Activated CD4-positive, alpha-beta memory T cell treated with anti-CD3 and anti-CD28 coated beads, Interleukin-2, amount 10 ng/mL, durations not matched to agents 7 days and 5 days (primary cell): ENCODE measurements around the gene ZSCAN12. TPM values are rescaled to one million over a fixed set of nuclear protein-coding genes. Genes with fewer than 3 reads are reported as not detected.

ENCODE experiments used
- CTCF ChIA-PET: fragments of 350-600 bp; sonication (Branson Sonifier 250); formaldehyde crosslinking; loops from one replicate; lab custom pipeline; 2021; ENCODE audit warnings: antibody characterized with exemption, inconsistent platforms; lab: Charles Lee
- POLR2A ChIA-PET: fragments of 350-600 bp; sonication (Branson Sonifier 250); formaldehyde crosslinking; loops from one replicate; lab custom pipeline; 2021; ENCODE audit warnings: antibody characterized with exemption; lab: Charles Lee
- DNase-seq: peaks from one replicate; pipeline ENCODE4 v3.0.0-alpha.2; 2020
- H3K27ac Mint-ChIP-seq: one replicate; pipeline ENCODE4 v1.8.0; 2021; ENCODE audit warnings: mild to moderate bottlenecking, mixed read lengths
- H3K27me3 Mint-ChIP-seq: one replicate; pipeline ENCODE4 v1.8.0; 2021; ENCODE audit warnings: mixed read lengths
- H3K36me3 Mint-ChIP-seq: one replicate; pipeline ENCODE4 v1.8.0; 2021; ENCODE audit warnings: low read depth, mixed read lengths
- H3K4me1 Mint-ChIP-seq: one replicate; pipeline ENCODE4 v1.8.0; 2021; ENCODE audit warnings: mixed read lengths
- H3K4me3 Mint-ChIP-seq: one replicate; pipeline ENCODE4 v1.8.0; 2021; ENCODE audit warnings: mild to moderate bottlenecking, mixed read lengths
- H3K9me3 Mint-ChIP-seq: one replicate; pipeline ENCODE4 v1.8.0; 2021; ENCODE audit warnings: mixed read lengths
- total RNA-seq, 2 experiments: library from RNA; stranded (reverse); gene quantifications; one replicate each; pipeline ENCODE4 v1.2.3, GENCODE V29; 2021

The ZSCAN12 gene
- total RNA-seq, 2 experiments from 2014 or later, result 4.6 to 4.9 TPM

DNA sequence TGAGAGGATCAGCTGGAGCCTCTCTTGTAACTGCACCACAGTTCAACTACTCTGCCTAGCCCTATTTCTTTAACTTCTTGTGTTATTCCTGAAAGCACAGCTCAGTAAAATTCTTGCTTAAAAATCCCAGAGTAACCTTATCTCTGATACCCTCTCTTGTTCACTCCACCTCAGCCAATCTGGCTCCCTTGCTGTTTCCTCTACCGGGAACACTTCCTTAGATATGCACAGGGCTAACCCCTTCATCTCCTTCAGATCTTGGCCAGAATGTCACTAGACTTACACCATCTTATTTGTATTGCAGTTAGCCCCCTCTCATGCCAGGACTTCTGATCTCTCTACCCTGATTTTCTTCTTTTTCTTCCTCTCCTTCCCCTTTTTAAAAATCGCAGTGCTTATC is 52.4 kb downstream of the ZSCAN12 start:
- Mint-ChIP-seq H3K4me3 (no peak overlapping the region), H3K4me1 (peaks cover 24% of the 10 kb centered on the region), H3K27ac (no peak overlapping the region), H3K9me3 (no peaks in the 10 kb centered on the region), H3K36me3 (peaks cover 5% of the 10 kb centered on the region), H3K27me3 (peaks cover 31% of the 10 kb centered on the region)
- DNase-seq, result no peak
- ChIA-PET POLR2A (interaction anchor here (1.3 kb wide), 1 partner anchor 23 kb away, joined by 3 read pairs; no protein-coding TSS in a partner anchor), CTCF (interaction anchor here (1.3 to 1.9 kb wide), 2 partner anchors 8 to 242 kb away, joined by 3 to 7 read pairs; no protein-coding TSS in a partner anchor)

DNA sequence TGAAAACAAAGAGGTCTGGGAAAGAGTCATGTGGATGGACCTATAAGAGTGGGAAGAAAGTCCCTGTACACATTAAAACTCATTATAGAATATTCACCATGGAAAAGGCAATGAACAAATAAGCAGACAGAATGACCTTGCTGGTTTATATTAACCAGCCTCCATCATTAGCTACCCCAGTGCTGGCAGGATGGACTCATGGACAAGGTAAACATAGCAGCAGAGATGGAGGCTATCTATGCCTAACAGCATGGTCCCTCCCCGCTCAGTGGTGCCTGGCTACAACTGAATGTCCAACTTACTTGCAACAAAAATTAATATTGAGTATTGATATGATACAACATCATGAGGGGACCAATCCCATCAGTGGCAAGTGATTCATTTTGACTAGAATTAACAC is 54.3 kb downstream of the ZSCAN12 start:
- Mint-ChIP-seq H3K4me3 (no peak overlapping the region), H3K4me1 (peaks cover 7% of the 10 kb centered on the region), H3K27ac (no peak overlapping the region), H3K36me3 (peaks cover 4% of the 10 kb centered on the region), H3K9me3 (peaks cover 7% of the 10 kb centered on the region), H3K27me3 (peaks cover 33% of the 10 kb centered on the region)
- CTCF ChIA-PET, result interaction anchor here (0.7 kb wide), 1 partner anchor 572 kb away, joined by 3 read pairs; no protein-coding TSS in a partner anchor
- POLR2A ChIA-PET, result interaction anchor here (1.2 kb wide), 1 partner anchor 78 kb away, joined by 3 read pairs; the partner anchor contains the start of gene ZSCAN26
- DNase-seq, result no peak

GRCh38 chr6:28343898-28344677 is 55.5 kb downstream of the ZSCAN12 start:
- no peak overlapping the region for H3K4me3 Mint-ChIP-seq
- H3K36me3 Mint-ChIP-seq, result peaks cover 9% of the 10 kb centered on the region
- ChIA-PET POLR2A (no interaction called here), CTCF (no interaction called here)
- peaks cover 33% of the 10 kb centered on the region for H3K27me3 Mint-ChIP-seq
- no peak overlapping the region for H3K27ac Mint-ChIP-seq
- DNase-seq, result no peak
- H3K9me3 Mint-ChIP-seq, result peaks cover 14% of the 10 kb centered on the region
- no peaks in the 10 kb centered on the region for H3K4me1 Mint-ChIP-seq

- Mint-ChIP-seq H3K36me3 (peaks cover 9% of the 10 kb centered on the region), H3K27ac (no peak overlapping the region), H3K27me3 (peaks cover 16% of the 10 kb centered on the region), H3K4me3 (no peak overlapping the region), H3K9me3 (peaks cover 14% of the 10 kb centered on the region), H3K4me1 (no peaks in the 10 kb centered on the region)
- ChIA-PET CTCF (no interaction called here), POLR2A (interaction anchor here (1.7 kb wide), 1 partner anchor 9 kb away, joined by 4 read pairs; the partner anchor contains the start of gene ZKSCAN3)
- DNase-seq, result no peak
Measured at GRCh38 chr6:28340310-28341095, 59.0 kb downstream of the ZSCAN12 start.

DNA sequence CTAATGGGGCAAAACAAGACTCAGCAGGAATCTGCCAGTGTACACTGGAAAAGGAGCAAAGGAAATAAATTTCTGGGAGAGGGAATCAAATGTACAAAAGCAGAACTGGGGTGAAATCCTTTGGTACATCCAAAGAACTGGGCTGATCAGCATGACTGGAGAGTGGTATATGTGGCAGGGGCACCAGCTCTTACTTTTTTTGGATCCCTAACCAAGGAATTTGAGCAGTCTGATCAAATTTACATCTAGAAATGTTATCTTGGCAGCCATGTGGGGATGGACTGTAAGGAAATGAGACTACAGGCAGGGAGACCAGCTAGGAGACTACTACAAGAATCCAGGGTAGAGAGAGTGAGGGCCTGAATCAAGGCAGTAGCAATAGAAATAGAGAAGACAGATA is 62.4 kb downstream of the ZSCAN12 start:
- Mint-ChIP-seq H3K27ac (no peak overlapping the region), H3K9me3 (peaks cover 14% of the 10 kb centered on the region), H3K4me1 (no peaks in the 10 kb centered on the region), H3K36me3 (peaks cover 7% of the 10 kb centered on the region), H3K4me3 (no peak overlapping the region), H3K27me3 (peaks cover 4% of the 10 kb centered on the region)
- ChIA-PET POLR2A (interaction anchor here (1.2 to 2.5 kb wide), 5 partner anchors 13 to 232 kb away, joined by 3 to 12 read pairs (median 8); partner anchors contain the start of genes ZKSCAN3 and ZSCAN26), CTCF (interaction anchor here (4.6 kb wide), 1 partner anchor 19 kb away, joined by 20 read pairs; no protein-coding TSS in a partner anchor)
- DNase-seq, result no peak

DNA sequence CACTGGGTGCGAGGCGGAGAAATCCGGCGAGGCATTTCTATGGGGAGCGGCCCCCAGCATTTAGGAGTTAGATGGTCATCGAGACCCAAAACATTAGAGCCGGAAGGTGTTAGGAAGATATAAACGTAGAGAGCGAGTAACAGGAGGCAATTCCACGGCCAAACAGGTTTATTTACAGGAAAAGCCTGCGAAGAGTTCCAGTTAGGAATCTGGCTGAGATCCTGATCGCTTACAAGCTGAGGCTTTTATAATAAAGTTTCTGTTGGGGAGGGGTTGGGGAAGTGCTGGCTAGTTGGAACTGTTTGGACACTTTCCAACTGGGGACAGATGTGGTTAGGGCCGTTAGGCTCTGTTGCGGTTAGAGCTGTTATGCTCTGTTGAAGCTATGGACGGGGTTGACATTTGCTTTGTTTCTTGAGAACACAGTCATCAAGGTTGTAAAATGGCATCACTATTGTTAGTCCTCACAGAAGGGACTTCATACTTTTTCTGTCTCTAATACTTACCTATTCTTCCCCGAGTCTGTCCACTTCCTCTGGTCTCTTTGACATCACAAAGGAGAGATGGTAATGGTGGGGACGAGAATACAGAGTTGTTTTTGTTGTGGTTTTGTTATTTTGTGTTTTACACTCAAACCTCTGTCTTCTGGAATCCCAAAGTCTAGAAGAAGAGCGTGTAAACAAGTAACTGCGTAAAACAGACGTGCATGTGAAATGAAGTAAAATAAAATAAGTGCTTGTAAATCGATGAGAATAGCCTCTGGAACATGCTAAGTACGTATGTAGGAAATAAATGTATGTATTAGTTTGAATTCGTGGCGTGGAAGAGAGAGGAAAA is 63.0 kb downstream of the ZSCAN12 start:
- CTCF ChIA-PET, result interaction anchor here (4.6 kb wide), 1 partner anchor 19 kb away, joined by 20 read pairs; no protein-coding TSS in a partner anchor

DNA sequence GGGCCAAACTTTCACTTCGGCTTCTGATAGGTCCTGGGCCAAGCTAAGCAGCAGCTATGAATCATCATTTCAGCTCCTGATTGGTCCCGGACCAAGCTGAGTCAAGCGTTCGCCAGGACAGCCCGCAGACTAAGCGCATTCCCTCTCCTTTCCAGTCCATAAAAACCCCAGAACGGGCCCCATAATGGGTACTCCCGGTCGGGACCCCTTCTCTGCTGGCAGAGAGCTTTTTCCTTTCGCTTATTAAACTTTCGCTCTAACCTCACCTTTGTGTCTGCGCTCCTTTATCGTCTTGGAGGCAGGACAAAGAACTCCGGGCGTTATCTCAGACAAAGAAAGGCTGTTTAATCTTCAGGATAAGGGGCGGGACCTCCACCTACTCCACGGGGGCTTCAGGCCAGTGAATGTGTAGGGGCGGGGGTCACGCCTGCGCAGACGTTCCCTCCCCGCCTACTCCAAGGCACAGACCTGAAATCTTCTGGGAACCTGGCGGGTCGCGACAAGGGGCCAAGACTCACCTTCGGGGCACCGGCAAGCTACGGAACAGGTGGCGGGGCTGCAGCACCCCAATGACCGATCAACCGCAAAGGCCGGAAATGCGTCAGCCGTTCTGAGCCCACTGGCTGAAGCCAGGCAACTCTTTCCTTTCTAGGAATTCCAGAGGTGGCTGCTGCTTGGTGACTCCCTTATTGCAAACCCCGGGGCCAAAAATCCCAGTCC is 63.8 kb downstream of the ZSCAN12 start, which contains the start of gene ZSCAN31:
Gene ZSCAN31, minus strand, starts transcription at position 585 of the 720 bp plus-strand sequence. CDS start 6,465 bp downstream, outside the sequence.
- H3K4me1 Mint-ChIP-seq, result no peaks in the 10 kb centered on the region
- DNase-seq, result peak; percentile 76
- ChIA-PET POLR2A (interaction anchor here (0.6 to 2.5 kb wide), 12 partner anchors 12 to 1203 kb away, joined by 3 to 11 read pairs (median 6); partner anchors contain the start of genes ZKSCAN3, ZKSCAN8 and ZSCAN26), CTCF (interaction anchor here (0.9 to 4.6 kb wide), 3 partner anchors 15 to 231 kb away, joined by 3 to 20 read pairs (median 3); no protein-coding TSS in a partner anchor)
- no peak within 1 kb of the TSS for H3K4me3 Mint-ChIP-seq
- H3K36me3 Mint-ChIP-seq, result peaks cover 5% of the 10 kb centered on the region
- peaks cover 13% of the 10 kb centered on the region for H3K9me3 Mint-ChIP-seq
- H3K27ac Mint-ChIP-seq, result no peak within 1 kb of the TSS
- peaks cover 1% of the 10 kb centered on the region for H3K27me3 Mint-ChIP-seq

More for the DNA sequence above, 63.0 kb downstream of the ZSCAN12 start:
- H3K9me3 Mint-ChIP-seq, result peaks cover 14% of the 10 kb centered on the region
- H3K27ac Mint-ChIP-seq, result no peak overlapping the region
- POLR2A ChIA-PET, result interaction anchor here (0.6 to 2.5 kb wide), 11 partner anchors 12 to 1204 kb away, joined by 3 to 11 read pairs (median 5); partner anchors contain the start of genes ZKSCAN3, ZKSCAN8 and ZSCAN26
- peaks cover 2% of the 10 kb centered on the region for H3K27me3 Mint-ChIP-seq
- peaks cover 5% of the 10 kb centered on the region for H3K36me3 Mint-ChIP-seq
- no peak for DNase-seq
- no peaks in the 10 kb centered on the region for H3K4me1 Mint-ChIP-seq
- H3K4me3 Mint-ChIP-seq, result no peak overlapping the region

DNA sequence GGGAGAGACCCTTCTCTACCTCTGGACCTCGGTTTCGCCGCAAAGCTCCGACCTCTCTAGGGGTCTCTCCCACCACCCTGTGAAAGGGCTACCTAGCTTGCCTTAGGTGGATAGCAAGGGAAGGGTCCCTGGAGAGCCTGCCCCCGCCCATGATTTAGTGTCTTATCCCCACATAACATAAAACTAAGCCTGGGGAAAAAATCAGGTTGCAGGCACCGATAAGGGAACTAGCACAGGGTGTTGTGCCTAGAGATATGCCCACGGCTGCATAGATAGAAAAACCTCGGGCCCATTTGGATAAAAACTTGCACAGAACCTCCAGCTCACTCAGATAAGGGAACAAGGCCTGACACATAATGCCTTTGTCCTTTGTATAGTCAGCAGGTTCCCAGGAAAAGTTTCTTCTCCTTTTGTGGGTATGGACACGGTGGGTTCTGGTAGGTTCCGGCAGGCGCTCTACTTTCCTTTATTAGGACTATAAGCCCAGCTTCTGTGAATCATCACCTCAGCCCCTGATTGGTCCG is 64.4 kb downstream of the ZSCAN12 start:
- Mint-ChIP-seq H3K9me3 (peaks cover 9% of the 10 kb centered on the region), H3K4me3 (no peak overlapping the region), H3K36me3 (peaks cover 5% of the 10 kb centered on the region), H3K27ac (no peak overlapping the region), H3K27me3 (peaks cover 1% of the 10 kb centered on the region), H3K4me1 (no peaks in the 10 kb centered on the region)
- ChIA-PET CTCF (interaction anchor here (0.9 to 4.6 kb wide), 3 partner anchors 16 to 230 kb away, joined by 3 to 20 read pairs (median 3); no protein-coding TSS in a partner anchor), POLR2A (interaction anchor here (0.9 to 2.5 kb wide), 10 partner anchors 13 to 1202 kb away, joined by 3 to 11 read pairs (median 6); partner anchors contain the start of genes ZKSCAN3, ZKSCAN8 and ZSCAN26)
- no peak for DNase-seq

- ChIA-PET CTCF (interaction anchor here (1.1 to 4.6 kb wide), 2 partner anchors 16 to 21 kb away, joined by 3 to 20 read pairs; no protein-coding TSS in a partner anchor), POLR2A (interaction anchor here (0.9 to 2.5 kb wide), 4 partner anchors 14 to 67 kb away, joined by 4 to 11 read pairs (median 8); partner anchors contain the start of genes ZKSCAN3 and ZSCAN26)
- H3K36me3 Mint-ChIP-seq, result no peaks in the 10 kb centered on the region
- H3K4me1 Mint-ChIP-seq, result no peaks in the 10 kb centered on the region
- H3K27ac Mint-ChIP-seq, result no peak overlapping the region
- H3K9me3 Mint-ChIP-seq, result peaks cover 3% of the 10 kb centered on the region
- H3K4me3 Mint-ChIP-seq, result no peak overlapping the region
- peaks cover 1% of the 10 kb centered on the region for H3K27me3 Mint-ChIP-seq
- no peak for DNase-seq
Measured at GRCh38 chr6:28334286-28335039, 65.1 kb downstream of the ZSCAN12 start.

DNA sequence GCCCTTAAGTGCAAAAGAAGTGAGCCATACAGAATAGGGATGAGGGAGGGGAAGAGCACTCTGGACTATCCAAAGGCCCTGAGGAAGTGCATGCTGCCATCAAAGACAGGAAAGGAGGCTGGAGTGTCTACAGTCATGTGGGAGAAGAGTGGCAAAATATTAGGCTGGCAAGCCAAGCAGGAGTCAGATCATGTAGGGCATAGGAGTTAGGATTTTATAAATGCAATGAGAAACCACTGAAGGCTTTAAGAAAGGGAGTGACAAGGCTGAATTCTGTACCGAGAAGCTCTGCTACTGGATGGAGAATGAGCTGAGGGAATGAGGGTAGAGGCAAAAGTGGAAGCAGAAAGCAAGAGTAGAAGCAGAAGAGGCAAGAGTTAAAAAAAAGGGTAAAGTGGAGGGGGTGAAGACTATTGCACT is 65.9 kb downstream of the ZSCAN12 start:
- CTCF ChIA-PET, result no interaction called here
- no peak for DNase-seq
- H3K27me3 Mint-ChIP-seq, result peaks cover 1% of the 10 kb centered on the region
- no peaks in the 10 kb centered on the region for H3K4me1 Mint-ChIP-seq
- no peak overlapping the region for H3K27ac Mint-ChIP-seq
- POLR2A ChIA-PET, result interaction anchor here (0.9 kb wide), 1 partner anchor 16 kb away, joined by 4 read pairs; the partner anchor contains the start of gene ZKSCAN3
- H3K4me3 Mint-ChIP-seq, result no peak overlapping the region
- peaks cover 9% of the 10 kb centered on the region for H3K9me3 Mint-ChIP-seq
- H3K36me3 Mint-ChIP-seq, result no peaks in the 10 kb centered on the region
